ENCODE measurements around the gene DNAAF5. TPM values are rescaled to one million over a fixed set of nuclear protein-coding genes. Genes with fewer than 3 reads are reported as not detected.
"Not testable (repeated sequence)": the region's sequence is repeated elsewhere in the genome, so short reads cannot be mapped to it uniquely, and the experiment has no call there.

The DNAAF5 gene
- total RNA-seq, 1 experiment from 2014 or later, result 37.1 TPM

- no peak for DNase-seq (ENCODE audit: extremely low read depth, low read depth)
Measured at GRCh38 chr7:745431-746154, 19.1 kb downstream of the DNAAF5 start.

- DNase-seq (ENCODE audit: extremely low read depth, low read depth), result no peak
Measured at GRCh38 chr7:746155-747061, 19.9 kb downstream of the DNAAF5 start.

GRCh38 chr7:747186-747585, 20.7 kb downstream of the DNAAF5 start:
- no peak for DNase-seq (ENCODE audit: extremely low read depth, low read depth)

GRCh38 chr7:748446-748845, 21.9 kb downstream of the DNAAF5 start:
- no peak for DNase-seq (ENCODE audit: extremely low read depth, low read depth)

- DNase-seq (ENCODE audit: extremely low read depth, low read depth), result no peak
Measured at GRCh38 chr7:749140-749551, 22.6 kb downstream of the DNAAF5 start.

GRCh38 chr7:750111-750905, 23.8 kb downstream of the DNAAF5 start:
- no peak for DNase-seq (ENCODE audit: extremely low read depth, low read depth)

GRCh38 chr7:751826-752225, 25.3 kb downstream of the DNAAF5 start:
- no peak for DNase-seq (ENCODE audit: extremely low read depth, low read depth)

GRCh38 chr7:752256-752655, 25.8 kb downstream of the DNAAF5 start:
- not testable (repeated sequence) for DNase-seq (ENCODE audit: extremely low read depth, low read depth)

- no peak for DNase-seq (ENCODE audit: extremely low read depth, low read depth)
Measured at GRCh38 chr7:753190-753589, 26.7 kb downstream of the DNAAF5 start.

- no peak for DNase-seq (ENCODE audit: extremely low read depth, low read depth)
Measured at GRCh38 chr7:754531-755412, 28.3 kb downstream of the DNAAF5 start.

GRCh38 chr7:755413-755805, 28.9 kb downstream of the DNAAF5 start:
- DNase-seq (ENCODE audit: extremely low read depth, low read depth), result no peak

GRCh38 chr7:756231-756927, 29.9 kb downstream of the DNAAF5 start:
- DNase-seq (ENCODE audit: extremely low read depth, low read depth), result no peak

GRCh38 chr7:756928-757560, 30.5 kb downstream of the DNAAF5 start:
- DNase-seq (ENCODE audit: extremely low read depth, low read depth), result no peak

GRCh38 chr7:757741-758163, 31.3 kb downstream of the DNAAF5 start:
- DNase-seq (ENCODE audit: extremely low read depth, low read depth), result no peak

- no peak for DNase-seq (ENCODE audit: extremely low read depth, low read depth)
Measured at GRCh38 chr7:759569-759968, 33.1 kb downstream of the DNAAF5 start.

- no peak for DNase-seq (ENCODE audit: extremely low read depth, low read depth)
Measured at GRCh38 chr7:760006-760405, 33.5 kb downstream of the DNAAF5 start.

- no peak for DNase-seq (ENCODE audit: extremely low read depth, low read depth)
Measured at GRCh38 chr7:761101-761500, 34.6 kb downstream of the DNAAF5 start.

- DNase-seq (ENCODE audit: extremely low read depth, low read depth), result no peak
Measured at GRCh38 chr7:761631-762030, 35.1 kb downstream of the DNAAF5 start.

- no peak for DNase-seq (ENCODE audit: extremely low read depth, low read depth)
Measured at GRCh38 chr7:762885-763284, 36.4 kb downstream of the DNAAF5 start.

Data from NCI-H460 (cell line).